SK-MEL-5 (cell line): Measurements from ENCODE around the gene NLRC3. TPM values are rescaled to one million over a fixed set of nuclear protein-coding genes. Genes with fewer than 3 reads are reported as not detected.
"Not testable (repeated sequence)": the region's sequence is repeated elsewhere in the genome, so short reads cannot be mapped to it uniquely, and the experiment has no call there.

Source experiments
- DNase-seq: peaks from one replicate; pipeline ENCODE4 v3.0.0-alpha.2; 2016; ENCODE audit warnings: low read depth, low spot score
- in situ Hi-C: cut with HindIII; loops from 2 replicates; pipeline ENCODE4 v1.10.0; 2016; ENCODE audit warnings: low sequenced_read_pairs, high pct_unique_total_duplicates, low pct_unique_long_range_greater_than_20kb
- polyA plus RNA-seq, 2 experiments: library from polyadenylated mRNA; depleted of rRNA; stranded (reverse); fragments of >200 nt; gene quantifications; 2 replicates each; pipeline ENCODE4 v1.2.3, GENCODE V29; 2015
- total RNA-seq: library from RNA; depleted of rRNA; stranded (reverse); fragments of >200 nt; shearing (Covaris generic); gene quantifications from 2 replicates; pipeline ENCODE4 v1.2.3, GENCODE V29; 2014; rRNA removed

The NLRC3 gene
- total RNA-seq = not detected in 2 replicates
- 0.06 TPM in 1 of 2 replicates, not detected in the other for polyA plus RNA-seq (2015; cell fraction: cytosol; rRNA removed)
- not detected in 2 replicates for polyA plus RNA-seq (2015; cell fraction: nucleus; rRNA removed)

GRCh38 chr16:3577302-3577752 is at the start of gene NLRC3:
Gene NLRC3 (minus strand): TSS chr16:3577403. CDS start chr16:3565036, 12,367 bp downstream.
- in situ Hi-C loops = no loop called here
- no peak for DNase-seq

GRCh38 chr16:3625911-3626732 is 48.9 kb upstream of the NLRC3 start:
- peak; percentile 12 for DNase-seq
- in situ Hi-C loops = no loop called here

GRCh38 chr16:3625331-3625730 is 48.1 kb upstream of the NLRC3 start:
- DNase-seq = no peak
- in situ Hi-C loops = no loop called here

- in situ Hi-C loops = no loop called here
- DNase-seq = no peak
Measured at GRCh38 chr16:3623642-3624041, 46.4 kb upstream of the NLRC3 start.

- in situ Hi-C loops = no loop called here
- DNase-seq = no peak
Measured at GRCh38 chr16:3618769-3619141, 41.6 kb upstream of the NLRC3 start.

GRCh38 chr16:3612510-3613466 is 35.6 kb upstream of the NLRC3 start:
- DNase-seq = no peak
- in situ Hi-C loops = no loop called here

GRCh38 chr16:3611146-3611975 is 34.2 kb upstream of the NLRC3 start, which contains the start of gene SLX4:
Gene SLX4 (minus strand): TSS chr16:3611606. CDS start chr16:3608964, 2,642 bp downstream.
- peak; percentile 87 for DNase-seq
- in situ Hi-C loops = no loop called here

- DNase-seq = no peak
- in situ Hi-C loops = no loop called here
Measured at GRCh38 chr16:3610698-3611145, 33.5 kb upstream of the NLRC3 start.

- in situ Hi-C loops = no loop called here
Measured at GRCh38 chr16:3609895-3610697, 32.9 kb upstream of the NLRC3 start.

GRCh38 chr16:3608976-3609375 is 31.8 kb upstream of the NLRC3 start:
- in situ Hi-C loops, DNase-seq: not testable (repeated sequence)

More at GRCh38 chr16:3609895-3610697, 32.9 kb upstream of the NLRC3 start:
- DNase-seq = no peak

GRCh38 chr16:3608069-3608468 is 30.9 kb upstream of the NLRC3 start:
- in situ Hi-C loops = no loop called here
- DNase-seq = no peak

GRCh38 chr16:3607634-3608033 is 30.4 kb upstream of the NLRC3 start:
- DNase-seq = no peak
- in situ Hi-C loops = no loop called here

- in situ Hi-C loops = no loop called here
- no peak for DNase-seq
Measured at GRCh38 chr16:3607161-3607560, 30.0 kb upstream of the NLRC3 start.

- in situ Hi-C loops = no loop called here
- DNase-seq = no peak
Measured at GRCh38 chr16:3606441-3606840, 29.2 kb upstream of the NLRC3 start.

- in situ Hi-C loops = no loop called here
Measured at GRCh38 chr16:3602320-3602653, 25.1 kb upstream of the NLRC3 start.

GRCh38 chr16:3601614-3602319 is 24.6 kb upstream of the NLRC3 start:
- DNase-seq = no peak
- in situ Hi-C loops = no loop called here

More at GRCh38 chr16:3602320-3602653, 25.1 kb upstream of the NLRC3 start:
- no peak for DNase-seq
